Erythroblast (primary cell): ENCODE data around the gene DYNLT1.

Experiments
- GATA1 ChIP-seq: IDR thresholded peaks from 2 replicates; pipeline ENCODE4 v1.6.1; 2011; ENCODE audit warnings: low read depth, mild to moderate bottlenecking, control low read depth, low read length, moderate library complexity
- POLR2A ChIP-seq: IDR thresholded peaks from 2 replicates; pipeline ENCODE4 v1.6.1; 2011; ENCODE audit warnings: mild to moderate bottlenecking, low read length

GRCh38 chr6:158621694-158622544, 22.6 kb downstream of the DYNLT1 start:
- no peak for TF ChIP-seq POLR2A
- no peak for TF ChIP-seq GATA1
